OCI-LY1 (cell line): Measurements from ENCODE around the gene DCAF15.

Source experiments
- H2AFZ ChIP-seq: fragments of 200-600 bp; sonication (generic), shearing (Covaris generic); 2 replicates; pipeline ENCODE4 v1.6.0; 2014; ENCODE audit warnings: antibody characterized with exemption, mild to moderate bottlenecking, low read length
- H3F3A ChIP-seq: fragments of 200-600 bp; sonication (generic), shearing (Covaris generic); 2 replicates; pipeline ENCODE4 v1.6.0; 2014; ENCODE audit warnings: mild to moderate bottlenecking, antibody characterized with exemption, low read length, moderate library complexity; ENCODE audit not compliant: insufficient read depth
- H3K27ac ChIP-seq: fragments of 200-600 bp; sonication (generic); 2 replicates; pipeline ENCODE4 v1.5.1; 2014; ENCODE audit warnings: low read length, mixed run types, mild to moderate bottlenecking, low read depth; ENCODE audit not compliant: poor library complexity, severe bottlenecking
- H3K27me3 ChIP-seq: fragments of 200-600 bp; sonication (generic); 2 replicates; pipeline ENCODE4 v1.6.0; 2014; ENCODE audit warnings: antibody characterized with exemption, mild to moderate bottlenecking, low read length, moderate library complexity; ENCODE audit not compliant: insufficient read depth
- H3K36me3 ChIP-seq: fragments of 200-600 bp; sonication (generic); 2 replicates; pipeline ENCODE4 v1.6.1; 2014; ENCODE audit warnings: mild to moderate bottlenecking, antibody characterized with exemption, low read length, moderate library complexity, mixed read lengths; ENCODE audit not compliant: insufficient read depth
- H3K4me1 ChIP-seq: fragments of 200-600 bp; sonication (generic); 2 replicates; pipeline ENCODE4 v1.5.1; 2014; ENCODE audit warnings: mild to moderate bottlenecking, low read length, moderate library complexity; ENCODE audit not compliant: insufficient read depth, severe bottlenecking
- H3K4me2 ChIP-seq: fragments of 200-600 bp; sonication (generic), shearing (Covaris generic); 2 replicates; pipeline ENCODE4 v1.6.1; 2014; ENCODE audit warnings: low read length
- H3K4me3 ChIP-seq: fragments of 200-600 bp; sonication (generic); 2 replicates; pipeline ENCODE4 v1.5.1; 2014; ENCODE audit warnings: low read length, low read depth, mild to moderate bottlenecking, mixed read lengths; ENCODE audit not compliant: poor library complexity, severe bottlenecking
- H3K79me2 ChIP-seq: fragments of 200-600 bp; shearing (Covaris generic); 2 replicates; pipeline ENCODE4 v1.6.1; 2016; ENCODE audit warnings: mixed run types, low read length, mixed read lengths; ENCODE audit not compliant: insufficient read depth
- H3K9ac ChIP-seq: fragments of 200-600 bp; sonication (generic), shearing (Covaris generic); 2 replicates; pipeline ENCODE4 v1.6.1; 2014; ENCODE audit warnings: mild to moderate bottlenecking, low read length, mixed read lengths
- H3K9me2 ChIP-seq: fragments of 200-600 bp; sonication (generic), shearing (Covaris generic); 2 replicates; pipeline ENCODE4 v1.6.1; 2014; ENCODE audit warnings: low read depth, mild to moderate bottlenecking, low read length, mixed read lengths
- H3K9me3 ChIP-seq: fragments of 200-600 bp; shearing (Covaris generic); 2 replicates; pipeline ENCODE4 v1.6.1; 2014; ENCODE audit warnings: low read length, mixed read lengths
- H4K20me1 ChIP-seq: fragments of 200-600 bp; sonication (generic), shearing (Covaris generic); 2 replicates; pipeline ENCODE4 v1.6.0; 2016; ENCODE audit warnings: mild to moderate bottlenecking, low read length; ENCODE audit not compliant: insufficient read depth
- CTCF ChIP-seq: fragments of 200-600 bp; sonication (generic), shearing (Covaris generic); IDR thresholded peaks from 2 replicates; pipeline ENCODE4 v1.5.1; 2017; ENCODE audit warnings: mild to moderate bottlenecking, antibody characterized with exemption, low read length, moderate library complexity, mixed read lengths
- EZH2 ChIP-seq: fragments of 200-600 bp; sonication (generic), shearing (Covaris generic); IDR thresholded peaks from 2 replicates; pipeline ENCODE4 v1.8.0; 2017; ENCODE audit warnings: borderline replicate concordance, mixed run types, mild to moderate bottlenecking, antibody characterized with exemption, low read length, moderate library complexity, mixed read lengths

The DCAF15 gene

GRCh38 chr19:13983213-13983889, 31.0 kb downstream of the DCAF15 start:
- Histone ChIP-seq H3K4me2 (no peak overlapping the region), H3K27ac (no peak overlapping the region), H3K9me2 (no peaks in the 10 kb centered on the region), H3F3A (no peaks in the 10 kb centered on the region; the same call in 1 of the 2 replicates), H3K4me3 (no peak overlapping the region), H3K27me3 (peaks cover 18% of the 10 kb centered on the region; the same call in 1 of the 2 replicates), H3K9me3 (no peaks in the 10 kb centered on the region), H2AFZ (no peak overlapping the region), H3K4me1 (peaks cover 49% of the 10 kb centered on the region), H4K20me1 (no peaks in the 10 kb centered on the region), H3K36me3 (peaks cover 3% of the 10 kb centered on the region; the same call in 1 of the 2 replicates), H3K79me2 (no peaks in the 10 kb centered on the region), H3K9ac (no peak overlapping the region)
- no peak for TF ChIP-seq EZH2
- TF ChIP-seq CTCF = no peak

- no peaks in the 10 kb centered on the region; the same call in 1 of the 2 replicates for H3F3A ChIP-seq
- no peak overlapping the region for H3K9ac ChIP-seq
- no peak for TF ChIP-seq EZH2
- no peaks in the 10 kb centered on the region for H3K9me2 ChIP-seq
- H3K4me3 ChIP-seq = no peak overlapping the region
- H3K4me1 ChIP-seq = peaks cover 46% of the 10 kb centered on the region
- no peak overlapping the region for H3K27ac ChIP-seq
- H2AFZ ChIP-seq = no peak overlapping the region
- H3K9me3 ChIP-seq = no peaks in the 10 kb centered on the region
- H3K36me3 ChIP-seq = peaks cover 3% of the 10 kb centered on the region; the same call in 1 of the 2 replicates
- H3K4me2 ChIP-seq = no peak overlapping the region
- H3K79me2 ChIP-seq = no peaks in the 10 kb centered on the region
- no peaks in the 10 kb centered on the region for H4K20me1 ChIP-seq
- H3K27me3 ChIP-seq = peaks cover 15% of the 10 kb centered on the region; the same call in 1 of the 2 replicates
Observed at GRCh38 chr19:13984186-13984585, 31.9 kb downstream of the DCAF15 start.

GRCh38 chr19:13984875-13985741, 32.8 kb downstream of the DCAF15 start:
- Histone ChIP-seq H3K27ac (peak overlapping the region; percentile 86), H3K4me3 (no peak overlapping the region), H3K36me3 (peaks cover 3% of the 10 kb centered on the region; the same call in 1 of the 2 replicates), H3K79me2 (no peaks in the 10 kb centered on the region), H3F3A (no peaks in the 10 kb centered on the region; the same call in 1 of the 2 replicates), H4K20me1 (no peaks in the 10 kb centered on the region), H3K9me3 (no peaks in the 10 kb centered on the region), H2AFZ (no peak overlapping the region), H3K27me3 (peaks cover 7% of the 10 kb centered on the region; the same call in 1 of the 2 replicates), H3K4me1 (peaks cover 40% of the 10 kb centered on the region), H3K4me2 (peak overlapping the region; percentile 69; the same call in 1 of the 2 replicates), H3K9ac (no peak overlapping the region; the same call in 1 of the 2 replicates), H3K9me2 (no peaks in the 10 kb centered on the region)
- TF ChIP-seq EZH2 (no peak), CTCF (no peak)
